K562 (cell line): ENCODE data around the gene PUS7L. TPM values are rescaled to one million over a fixed set of nuclear protein-coding genes. Genes with fewer than 3 reads are reported as not detected.

ENCODE experiments used
- ATAC-seq: fragments of 200-7000 bp; cut with Tn5 transposase; 3 replicates; pipeline ENCODE4 v1.9.1; 2020; ENCODE audit warnings: moderate library complexity
- BruUV-seq: library from RNA; stranded (reverse); fragments of 400-500 nt; replicated peaks from 2 replicates; lab custom pipeline; 2021; lab: Mats Ljungman, UMichigan
- CTCF ChIA-PET: fragments of 300-600 bp; formaldehyde crosslinking; extraction: SDS; loops from one replicate; lab custom pipeline; 2021; ENCODE audit warnings: low intra/inter-chr PET ratio; lab: Yijun Ruan, JAX
- POLR2A ChIA-PET: fragments of 300-600, 350-650 bp; sonication (Branson Sonifier 250); formaldehyde crosslinking; extraction: SDS; loops from one replicate; lab custom pipeline; 2021; ENCODE audit warnings: antibody characterized with exemption, inconsistent platforms; lab: Yijun Ruan, JAX
- DNase-seq, 4 experiments: peaks; one replicate each; pipeline versions ENCODE4 v3.0.0 to v3.0.0-alpha.2; 2011 to 2018; ENCODE audit warnings: low spot score in 3 of 4, mixed read lengths in 3 of 4; ENCODE audit errors: extremely low read depth in 1 of 4
- FAIRE-seq: peaks from 2 replicates; lab custom pipeline; 2011; peaks lifted over from hg19 to GRCh38; lab: Jason Lieb, UNC
- H2AFZ ChIP-seq: 2 replicates; pipeline ENCODE4 v1.6.0; 2011; ENCODE audit warnings: low read depth, low read length, control low read depth, inconsistent platforms
- H3K27ac ChIP-seq: fragments of 200-600 bp; 3 replicates; pipeline ENCODE4 v1.8.0; 2011; ENCODE audit warnings: low read depth, mild to moderate bottlenecking, control low read depth, inconsistent platforms, low read length, moderate library complexity, mixed read lengths; ENCODE audit errors: extremely low read depth
- H3K27me3 ChIP-seq, 2 experiments: fragments of 300-600 bp in 1 of 2; 2 replicates in 1 of 2; 3 replicates in 1 of 2; pipeline versions ENCODE4 v1.6.0 to v1.8.0; 2011; ENCODE audit warnings: inconsistent platforms in 2 of 2, low read length in 2 of 2, mild to moderate bottlenecking in 1 of 2, mixed read lengths in 1 of 2, moderate library complexity in 1 of 2; ENCODE audit not compliant: control insufficient read depth in 2 of 2, insufficient read depth in 2 of 2
- H3K36me3 ChIP-seq: fragments of 300-600 bp; 3 replicates; pipeline ENCODE4 v1.8.0; 2011; ENCODE audit warnings: mild to moderate bottlenecking, low read length, inconsistent platforms; ENCODE audit not compliant: control insufficient read depth, insufficient read depth
- H3K4me1 ChIP-seq, 2 experiments: fragments of 200-600 bp in 1 of 2; replicated peaks in 1 of 2; 2 replicates in 1 of 2; 3 replicates in 1 of 2; pipeline versions ENCODE4 v1.5.1 to v1.8.0; 2011; ENCODE audit warnings: inconsistent platforms in 2 of 2, low read length in 2 of 2, mild to moderate bottlenecking in 1 of 2, mixed read lengths in 1 of 2, moderate library complexity in 1 of 2; ENCODE audit not compliant: control insufficient read depth in 2 of 2, insufficient read depth in 2 of 2
- H3K4me2 ChIP-seq: 2 replicates; pipeline ENCODE4 v1.6.1; 2011; ENCODE audit warnings: low read length, control low read depth, inconsistent platforms, mixed read lengths; ENCODE audit not compliant: insufficient read depth
- H3K4me3 ChIP-seq: fragments of 200-600 bp; sonication (generic), shearing (Covaris generic); 2 replicates; pipeline ENCODE4 v1.5.1; 2016; ENCODE audit warnings: control low read depth, inconsistent platforms
- H3K79me2 ChIP-seq: fragments of 200-600 bp; 3 replicates; pipeline ENCODE4 v1.8.0; 2011; ENCODE audit warnings: low read length, inconsistent platforms; ENCODE audit not compliant: control insufficient read depth, insufficient read depth
- H3K9ac ChIP-seq, 2 experiments: 2 replicates each; pipeline versions ENCODE4 v1.6.0 to v1.6.1; 2011; ENCODE audit warnings: low read depth in 2 of 2, low read length in 2 of 2, control low read depth in 1 of 2, inconsistent platforms in 1 of 2, mild to moderate bottlenecking in 1 of 2, mixed read lengths in 1 of 2; ENCODE audit not compliant: insufficient read depth in 1 of 2
- H3K9me1 ChIP-seq: one replicate; pipeline ENCODE4 v1.6.0; 2011; ENCODE audit warnings: inconsistent platforms, mild to moderate bottlenecking, low read length, moderate library complexity; ENCODE audit not compliant: control insufficient read depth, insufficient read depth
- H3K9me3 ChIP-seq: replicated peaks from 2 replicates; pipeline ENCODE4 v1.5.1; 2011; ENCODE audit warnings: low read depth, low read length, inconsistent platforms; ENCODE audit not compliant: control insufficient read depth, insufficient read depth
- H4K20me1 ChIP-seq: replicated peaks from 2 replicates; pipeline ENCODE4 v1.6.1; 2011; ENCODE audit warnings: low read length, inconsistent platforms, mixed read lengths; ENCODE audit not compliant: control insufficient read depth, insufficient read depth
- CBFA2T3 ChIP-seq: fragments of 450-650 bp; IDR thresholded peaks from 2 replicates; pipeline ENCODE4 v1.6.1; 2017
- CHD2 ChIP-seq: IDR thresholded peaks from 2 replicates; pipeline ENCODE4 v1.6.1; 2011; ENCODE audit warnings: low read depth, low read length
- CTCF ChIP-seq, 3 experiments: IDR thresholded peaks in 2 of 3; conservative IDR thresholded peaks in 1 of 3; 2 replicates each; pipeline ENCODE4 v1.5.1; 2011 to 2012; ENCODE audit warnings: low read length in 3 of 3, mild to moderate bottlenecking in 3 of 3, control low read depth in 2 of 3, improper control_type of control experiment in 1 of 3, inconsistent platforms in 1 of 3, low read depth in 1 of 3, mixed read lengths in 1 of 3, moderate library complexity in 1 of 3; ENCODE audit not compliant: insufficient read depth in 2 of 3
- DEAF1 ChIP-seq: fragments of 450-650 bp; formaldehyde crosslinking; IDR thresholded peaks from 2 replicates; pipeline ENCODE4 v1.4.0; 2020; ENCODE audit warnings: mild to moderate bottlenecking, moderate library complexity
- ESRRA ChIP-seq: fragments of 450-650 bp; IDR thresholded peaks from 2 replicates; pipeline ENCODE4 v1.6.1; 2014; ENCODE audit warnings: low read depth, mild to moderate bottlenecking, moderate library complexity, borderline replicate concordance
- FOSL1 ChIP-seq: fragments of 200-800 bp; sonication (Bioruptor generic); conservative IDR thresholded peaks from 2 replicates; pipeline ENCODE4 v1.6.1; 2016; ENCODE audit warnings: missing genetic modification characterization, missing compliant biosample characterization
- HOMEZ ChIP-seq: fragments of 250-450 bp; sonication (Bioruptor Pico); IDR thresholded peaks from 2 replicates; pipeline ENCODE4 v1.4.0; 2020; ENCODE audit warnings: mild to moderate bottlenecking, moderate library complexity
- MTA3 ChIP-seq: fragments of 450-650 bp; formaldehyde crosslinking; IDR thresholded peaks from 2 replicates; pipeline ENCODE4 v1.6.1; 2017; ENCODE audit warnings: mild to moderate bottlenecking, borderline replicate concordance
- RAD21 ChIP-seq, 2 experiments: fragments of 250-450 bp in 1 of 2; fragments of 450-650 bp in 1 of 2; sonication (Bioruptor Pico) in 1 of 2; formaldehyde crosslinking in 1 of 2; IDR thresholded peaks in 1 of 2; conservative IDR thresholded peaks in 1 of 2; 2 replicates each; pipeline versions ENCODE4 v1.4.0 to v1.8.0; 2020 to 2022; ENCODE audit warnings: mild to moderate bottlenecking in 2 of 2, moderate library complexity in 1 of 2
- TCF3 ChIP-seq: sonication (generic); formaldehyde crosslinking; IDR thresholded peaks from 2 replicates; pipeline ENCODE4 v1.4.0; 2020; ENCODE audit warnings: mild to moderate bottlenecking, missing genetic modification reagents
- ZBED1 ChIP-seq: IDR thresholded peaks from 2 replicates; pipeline ENCODE4 v1.6.1; 2014
- ZNF263 ChIP-seq: sonication (generic); formaldehyde crosslinking; IDR thresholded peaks from 2 replicates; pipeline ENCODE4 v1.8.0; 2022; ENCODE audit warnings: mild to moderate bottlenecking, missing genetic modification reagents, borderline replicate concordance
- ZNF354B ChIP-seq: fragments of 250-450 bp; sonication (Bioruptor Pico); IDR thresholded peaks from 2 replicates; pipeline ENCODE4 v1.4.0; 2020
- ZNF518B ChIP-seq: fragments of 250-450 bp; sonication (Bioruptor Pico); IDR thresholded peaks from 2 replicates; pipeline ENCODE4 v1.5.0; 2021; ENCODE audit warnings: mild to moderate bottlenecking, moderate library complexity
- WGBS: fragments of 100-300 bp; shearing (Covaris generic); methylation state at CpG from one replicate; pipeline ENCODE4 v1.1.6; 2016; ENCODE audit warnings: low coverage, mixed read lengths; ENCODE audit not compliant: insufficient coverage; ENCODE audit errors: missing lambda C conversion rate; 5-methylcytosine and 5-hydroxymethylcytosine counted together
- in situ Hi-C: fragments of 300-500 bp; cut with MboI; formaldehyde crosslinking; loops from 4 replicates; pipeline ENCODE4 v1.15.0; 2018; ENCODE audit warnings: inconsistent platforms, mixed read lengths
- intact Hi-C: fragments of 100-400 bp; cut with micrococcal nuclease; formaldehyde crosslinking; loops from 2 replicates; pipeline ENCODE4 v1.14.2; 2022
- polyA plus RNA-seq, 8 experiments: library from polyadenylated mRNA; depleted of rRNA in 4 of 8; stranded (reverse) in 5 of 8; unstranded in 3 of 8; fragments of >200 nt; fragmentation: Nextera tagmentation in 2 of 8; fragmentation: Illumina TruSeq in 1 of 8; extraction: Ambion mirVana in 2 of 8; extraction: Trizol in 1 of 8; gene quantifications; 2 replicates each; pipeline versions ENCODE4 v1.2.1 to v1.2.3, GENCODE V29; 2011 to 2014; ENCODE audit warnings: inconsistent platforms in 1 of 8, missing spikeins in 1 of 8
- total RNA-seq, 7 experiments: library from RNA; depleted of rRNA in 6 of 7; stranded (reverse); fragments of >200 nt in 6 of 7; fragmentation: Illumina TruSeq in 2 of 7; extraction: Trizol in 2 of 7; gene quantifications; 2 replicates each; pipeline versions ENCODE4 v1.2.1 to v1.2.3, GENCODE V29; 2011 to 2021; ENCODE audit warnings: low replicate concordance in 1 of 7

Gene PUS7L
- total and polyA plus RNA-seq, 9 of the 15 experiments (the other 6 are each of a cell fraction or from before 2014, with no cell fraction given): 10.8 to 53.3 (median 25.2) TPM

GRCh38 chr12:43776498-43776897, 17.9 kb upstream of the PUS7L start:
- FAIRE-seq: no peak
- no TSS peak for BruUV-seq
- WGBS: 35% methylated on average over 3 of the region's 3 CpGs
- Histone ChIP-seq H3K27ac (no peak overlapping the region), H3K9me3 (no peaks in the 10 kb centered on the region), H4K20me1 (no peaks in the 10 kb centered on the region), H3K27me3 (no peaks in the 10 kb centered on the region), H3K9ac (no peak overlapping the region), H3K4me3 (no peak overlapping the region), H3K4me2 (no peak overlapping the region), H3K4me1 (no peaks in the 10 kb centered on the region), H2AFZ (no peak overlapping the region), H3K79me2 (no peaks in the 10 kb centered on the region), H3K36me3 (peaks cover 65% of the 10 kb centered on the region), H3K9me1 (no peaks in the 10 kb centered on the region)
- in situ Hi-C loops: loop anchor here (5.0 kb wide), 1 partner anchor 106 kb away; no protein-coding TSS in a partner anchor
- ATAC-seq: peak; percentile 93
- DNase-seq: peak in 2 of 4 experiments; percentile 37 to 39
- POLR2A ChIA-PET: interaction anchor here (1.3 kb wide), 1 partner anchor 18 kb away, joined by 5 read pairs; the partner anchor contains the start of genes IRAK4 and PUS7L
- CTCF ChIA-PET: interaction anchor here (0.6 to 4.3 kb wide), 2 partner anchors 106 to 1496 kb away, joined by 3 to 44 read pairs; no protein-coding TSS in a partner anchor
- intact Hi-C loops: loop anchor here (1.0 kb wide), 1 partner anchor 106 kb away; no protein-coding TSS in a partner anchor
- TF ChIP-seq CBFA2T3: peak; percentile 37
- peak; percentile 64 to 67; a peak in 3 of 4 replicates for TF ChIP-seq RAD21 (CRISPR knock-in tag; conservative IDR thresholded peaks at IDR 0.05 in 1 of 2, IDR thresholded peaks at IDR 0.05 in 1 of 2)
- no peak for TF ChIP-seq CHD2
- no peak for TF ChIP-seq ZNF354B (CRISPR knock-in tag)
- TF ChIP-seq ZBED1: no peak
- peak; percentile 35; the same call in 1 of the 2 replicates for TF ChIP-seq TCF3 (CRISPR knock-in tag)
- no peak for TF ChIP-seq ESRRA
- no peak for TF ChIP-seq HOMEZ (CRISPR knock-in tag)
- peak; percentile 35 to 61 (median 44); a peak in 4 of 6 replicates for TF ChIP-seq CTCF (IDR thresholded peaks at IDR 0.05 in 2 of 3, conservative IDR thresholded peaks at IDR 0.05 in 1 of 3; ENCODE audit: insufficient read depth in 2 of 3, low read depth in 1 of 3, low read length in 3 of 3)
- TF ChIP-seq FOSL1: no peak
- 0 out of 2 replicates have a peak, but pooled peaks have one; percentile 36 for TF ChIP-seq DEAF1 (CRISPR knock-in tag)
- TF ChIP-seq ZNF518B (CRISPR knock-in tag): no peak
- TF ChIP-seq MTA3: no peak
- no peak for TF ChIP-seq ZNF263
